ENCODE data around the gene PXYLP1.

GRCh38 chr3:141237701-141238521 is 6.3 kb downstream of the PXYLP1 start:
- TF ChIP-seq CTCF (IDR thresholded peaks at IDR 0.05) (no peak), POLR2A (IDR thresholded peaks at IDR 0.05) (no peak)

All from uterus (tissue), 2 donors.